Astrocyte of the spinal cord (primary cell): ENCODE measurements around the gene POLD1.

ENCODE experiments used
- DNase-seq: peaks from one replicate; pipeline ENCODE4 v3.0.0; 2011; ENCODE audit warnings: low read depth, low spot score
- H3K4me3 ChIP-seq: 2 replicates; pipeline ENCODE4 v1.5.1; 2011; ENCODE audit warnings: low read depth, mild to moderate bottlenecking, low read length, moderate library complexity
- in situ Hi-C: cut with HindIII; loops from 2 replicates; pipeline ENCODE4 v1.10.0; 2017; ENCODE audit warnings: low sequenced_read_pairs
- TF ChIP-seq, protein P1 (sequence below): IDR thresholded peaks from 2 replicates; pipeline ENCODE4 v1.5.1; 2012; ENCODE audit warnings: low read depth, mild to moderate bottlenecking, low read length, inconsistent platforms

Gene POLD1

DNA sequence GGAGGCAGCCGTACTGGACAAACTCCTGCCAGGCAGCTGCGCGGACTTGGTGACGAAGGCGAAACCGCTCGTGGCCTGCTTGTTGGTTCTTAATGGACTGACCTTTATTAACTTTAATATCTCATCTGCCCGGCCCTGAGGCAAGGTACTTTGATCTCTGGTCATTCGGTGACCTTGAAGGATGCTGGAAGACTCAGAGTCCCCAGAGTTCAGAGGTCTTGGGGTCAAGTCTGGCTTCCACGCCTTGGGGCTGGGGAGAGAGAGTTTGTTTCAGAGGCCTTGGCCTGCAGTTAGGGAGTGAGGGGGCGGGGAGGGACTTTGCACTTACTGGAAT lies 82.5 kb downstream of the POLD1 start:
- TF ChIP-seq, protein P1, sequence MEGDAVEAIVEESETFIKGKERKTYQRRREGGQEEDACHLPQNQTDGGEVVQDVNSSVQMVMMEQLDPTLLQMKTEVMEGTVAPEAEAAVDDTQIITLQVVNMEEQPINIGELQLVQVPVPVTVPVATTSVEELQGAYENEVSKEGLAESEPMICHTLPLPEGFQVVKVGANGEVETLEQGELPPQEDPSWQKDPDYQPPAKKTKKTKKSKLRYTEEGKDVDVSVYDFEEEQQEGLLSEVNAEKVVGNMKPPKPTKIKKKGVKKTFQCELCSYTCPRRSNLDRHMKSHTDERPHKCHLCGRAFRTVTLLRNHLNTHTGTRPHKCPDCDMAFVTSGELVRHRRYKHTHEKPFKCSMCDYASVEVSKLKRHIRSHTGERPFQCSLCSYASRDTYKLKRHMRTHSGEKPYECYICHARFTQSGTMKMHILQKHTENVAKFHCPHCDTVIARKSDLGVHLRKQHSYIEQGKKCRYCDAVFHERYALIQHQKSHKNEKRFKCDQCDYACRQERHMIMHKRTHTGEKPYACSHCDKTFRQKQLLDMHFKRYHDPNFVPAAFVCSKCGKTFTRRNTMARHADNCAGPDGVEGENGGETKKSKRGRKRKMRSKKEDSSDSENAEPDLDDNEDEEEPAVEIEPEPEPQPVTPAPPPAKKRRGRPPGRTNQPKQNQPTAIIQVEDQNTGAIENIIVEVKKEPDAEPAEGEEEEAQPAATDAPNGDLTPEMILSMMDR: no peak
- DNase-seq: no peak
- in situ Hi-C loops: no loop called here
- no peak overlapping the region for H3K4me3 ChIP-seq

DNA sequence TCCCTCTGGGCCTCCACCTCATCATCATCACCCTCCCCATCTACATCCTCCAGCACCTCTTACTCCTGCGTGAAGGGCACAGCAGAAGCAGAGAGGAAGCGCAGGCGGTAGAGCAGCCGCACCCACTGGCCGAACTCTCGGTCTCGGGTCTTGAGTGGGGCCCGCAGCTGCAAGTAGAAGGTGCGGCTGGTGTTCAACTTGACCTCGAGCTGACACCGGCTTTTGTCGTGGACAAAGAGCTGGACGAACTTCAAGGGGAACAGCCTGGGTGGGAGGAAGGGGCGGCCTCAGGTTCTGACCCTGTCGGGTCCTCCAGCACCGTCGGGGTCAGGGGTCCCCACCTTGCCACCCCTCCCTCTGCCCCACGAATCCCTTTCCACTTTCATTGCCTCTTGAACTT lies 83.4 kb downstream of the POLD1 start:
- DNase-seq: no peak
- TF ChIP-seq, protein P1: no peak
- in situ Hi-C loops: no loop called here
- H3K4me3 ChIP-seq: no peak overlapping the region
